Measurements from ENCODE around the gene SERPINI2. TPM values are rescaled to one million over a fixed set of nuclear protein-coding genes. Genes with fewer than 3 reads are reported as not detected.
A peak's percentile ranks its signal among the peaks of the same experiment; 100 is the strongest.
"Not testable (repeated sequence)": the region's sequence is repeated elsewhere in the genome, so short reads cannot be mapped to it uniquely, and the experiment has no call there.

Gene SERPINI2
- polyA plus RNA-seq, 3 donors = 0.95 to 2.9 (median 1.4) TPM

DNA sequence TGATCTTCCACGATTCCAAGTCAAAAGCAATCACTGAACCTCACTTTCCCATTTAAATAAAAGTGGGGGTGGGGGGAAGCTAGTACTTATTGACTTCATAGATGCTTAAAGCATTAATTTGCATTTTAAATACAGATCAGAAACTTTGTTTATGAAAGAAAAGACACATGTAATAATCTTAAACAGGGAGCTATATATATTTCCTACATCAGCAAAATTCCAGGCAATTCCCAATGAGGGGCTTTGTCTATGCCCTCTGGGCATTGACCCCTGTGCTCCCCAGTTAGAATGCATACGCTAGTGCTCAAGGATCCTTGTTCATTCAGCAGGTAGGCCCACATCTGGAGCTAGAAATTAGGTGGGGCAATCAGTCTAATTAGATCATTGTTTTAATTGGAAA, 20.0 kb downstream of the SERPINI2 start:
- DNase-seq (ENCODE audit: extremely low read depth in 1 of 11, low read depth in 9 of 11, low spot score in 4 of 11) = no peak

GRCh38 chr3:167451282-167451681, 22.6 kb downstream of the SERPINI2 start:
- no peak for DNase-seq (ENCODE audit: extremely low read depth in 1 of 11, low read depth in 9 of 11, low spot score in 4 of 11)

GRCh38 chr3:167450675-167451074, 23.2 kb downstream of the SERPINI2 start:
- DNase-seq (ENCODE audit: extremely low read depth in 1 of 11, low read depth in 9 of 11, low spot score in 4 of 11) = no peak

DNA sequence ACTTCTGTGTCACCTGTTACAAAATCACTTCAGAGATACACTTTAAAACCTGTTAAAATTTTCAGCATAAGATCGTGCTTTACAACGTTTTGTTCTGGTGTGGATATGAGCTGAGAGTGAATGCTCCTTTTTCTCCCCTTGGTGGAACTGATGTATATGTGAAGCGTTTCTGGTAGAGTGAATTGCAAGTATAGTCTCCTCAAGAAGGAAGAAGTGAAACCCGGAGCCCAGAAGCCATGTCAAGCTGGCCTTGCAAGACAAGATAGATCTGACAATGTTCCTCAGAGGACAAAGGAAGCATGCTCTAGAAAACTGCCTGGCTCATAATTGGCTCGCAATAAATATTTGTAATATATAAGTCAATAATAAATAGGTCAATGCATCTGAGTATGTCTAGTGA, 23.6 kb downstream of the SERPINI2 start:
- no peak for DNase-seq (ENCODE audit: extremely low read depth in 1 of 11, low read depth in 9 of 11, low spot score in 4 of 11)

DNA sequence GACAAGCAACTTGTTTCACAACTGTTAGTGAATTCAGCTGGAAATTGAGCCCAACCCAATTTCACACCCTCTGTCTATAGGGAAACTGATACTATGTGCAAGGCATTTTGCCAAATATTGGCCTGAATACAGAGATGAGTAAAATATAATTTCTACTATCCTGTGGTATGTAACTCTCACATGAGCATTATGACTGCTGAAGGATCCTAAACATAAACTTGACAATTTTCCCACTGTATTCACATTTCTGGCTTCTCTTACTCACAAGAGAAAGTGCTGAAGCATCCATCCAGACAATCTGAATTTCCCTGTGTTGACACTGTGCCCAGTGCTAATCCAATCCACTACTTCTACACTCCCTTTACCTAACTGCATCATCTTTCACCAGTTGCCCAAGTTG, 28.4 kb downstream of the SERPINI2 start:
- no peak for DNase-seq (ENCODE audit: extremely low read depth in 1 of 11, low read depth in 9 of 11, low spot score in 4 of 11)

DNA sequence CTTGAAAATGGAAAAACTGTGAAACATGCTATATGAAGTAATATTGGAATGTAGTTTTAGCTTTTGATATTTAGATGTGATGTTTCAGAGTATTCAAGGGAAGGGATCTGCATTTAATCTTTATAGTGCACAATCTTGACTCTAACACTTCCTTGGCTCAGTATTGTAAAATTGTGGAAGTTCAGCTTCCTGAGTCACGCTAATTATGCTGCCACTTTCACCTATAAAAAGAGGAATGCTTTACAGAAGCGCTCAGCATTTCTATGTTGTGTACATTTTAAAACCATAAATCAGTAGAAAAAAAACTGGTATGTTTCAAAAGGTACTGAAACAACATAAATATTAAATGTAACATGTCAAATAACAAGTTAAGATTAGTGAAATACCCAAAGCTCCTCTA, 32.6 kb downstream of the SERPINI2 start:
- DNase-seq (ENCODE audit: extremely low read depth in 1 of 11, low read depth in 9 of 11, low spot score in 4 of 11) = no peak

DNA sequence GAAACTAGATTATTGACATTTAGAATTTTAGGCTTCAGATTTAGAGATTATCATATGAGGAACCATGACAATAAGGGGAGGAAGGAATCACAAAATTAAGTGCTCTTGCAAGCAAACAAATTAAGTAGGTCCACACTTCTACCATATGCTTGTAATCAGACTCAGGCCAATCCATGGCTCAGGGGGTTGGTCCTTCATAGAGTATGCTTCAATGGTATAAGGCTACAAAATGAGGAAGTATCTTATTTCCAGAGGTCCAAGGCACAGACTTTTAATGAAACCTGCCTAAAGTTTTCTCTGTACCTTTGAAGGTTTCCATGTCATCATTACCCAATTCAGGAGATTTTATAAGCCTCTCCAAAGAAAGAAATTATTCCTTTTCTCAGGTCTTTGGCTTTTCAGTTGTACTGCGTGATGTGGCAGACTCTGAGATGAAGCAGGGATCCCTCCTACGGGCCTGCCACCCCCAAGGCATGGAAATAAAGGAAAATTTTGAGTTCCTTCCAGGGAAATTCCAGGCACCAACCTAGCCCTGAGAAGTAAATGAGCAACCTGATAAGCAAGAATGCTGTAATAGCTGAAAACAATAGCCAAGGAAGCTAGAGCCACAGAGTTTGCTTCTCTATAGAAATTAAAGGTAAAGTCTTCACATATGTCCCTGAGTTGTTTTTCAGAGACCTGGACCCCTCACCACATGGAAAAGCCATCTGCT, 36.3 kb downstream of the SERPINI2 start:
- DNase-seq (ENCODE audit: extremely low read depth in 1 of 11, low read depth in 9 of 11, low spot score in 4 of 11) = no peak

DNA sequence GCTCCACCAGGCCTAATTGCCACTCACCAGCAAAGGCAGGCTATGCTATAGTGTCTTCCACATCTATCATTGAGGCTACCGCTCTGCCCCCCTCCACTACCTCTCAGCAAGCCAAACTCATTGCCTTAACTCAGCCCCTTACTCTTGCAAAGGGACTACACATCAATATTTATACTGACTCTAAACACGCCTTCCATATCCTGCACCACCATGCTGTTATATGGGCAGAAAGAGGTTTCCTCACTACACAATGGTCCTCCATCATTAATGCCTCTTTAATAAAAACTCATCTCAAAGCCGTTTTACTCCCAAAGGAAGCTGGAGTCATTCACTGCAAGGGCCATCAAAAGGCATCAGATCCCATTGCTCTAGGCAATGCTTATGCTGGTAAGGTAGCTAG, 46.9 kb downstream of the SERPINI2 start:
- not testable (repeated sequence) for DNase-seq (ENCODE audit: extremely low read depth in 1 of 11, low read depth in 9 of 11, low spot score in 4 of 11)

GRCh38 chr3:167422396-167422795, 51.4 kb downstream of the SERPINI2 start:
- DNase-seq (ENCODE audit: extremely low read depth in 1 of 11, low read depth in 9 of 11, low spot score in 4 of 11) = not testable (repeated sequence)

DNA sequence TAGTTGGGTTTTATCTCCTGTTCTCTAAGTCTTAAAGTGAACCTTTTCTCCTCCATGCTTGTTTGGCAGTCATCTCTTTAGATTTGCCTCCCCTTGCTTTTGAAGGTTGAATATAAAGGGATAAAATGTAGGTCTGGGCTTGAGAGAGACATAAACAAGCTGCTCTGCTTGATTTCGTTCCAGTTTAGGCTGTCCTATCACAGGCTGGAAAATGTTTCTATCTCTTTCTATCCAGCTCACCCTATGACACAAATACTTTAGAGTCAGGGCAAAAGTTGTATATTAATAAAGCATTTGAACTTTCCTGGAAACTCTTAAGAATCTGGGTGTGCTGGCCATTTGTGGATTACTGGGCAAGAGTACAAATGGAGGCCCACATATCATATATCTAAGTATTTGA, 64.2 kb downstream of the SERPINI2 start:
- DNase-seq (ENCODE audit: extremely low read depth in 1 of 11, low read depth in 9 of 11, low spot score in 4 of 11) = peak in 2 of 11 donors; percentile 5 to 23

DNA sequence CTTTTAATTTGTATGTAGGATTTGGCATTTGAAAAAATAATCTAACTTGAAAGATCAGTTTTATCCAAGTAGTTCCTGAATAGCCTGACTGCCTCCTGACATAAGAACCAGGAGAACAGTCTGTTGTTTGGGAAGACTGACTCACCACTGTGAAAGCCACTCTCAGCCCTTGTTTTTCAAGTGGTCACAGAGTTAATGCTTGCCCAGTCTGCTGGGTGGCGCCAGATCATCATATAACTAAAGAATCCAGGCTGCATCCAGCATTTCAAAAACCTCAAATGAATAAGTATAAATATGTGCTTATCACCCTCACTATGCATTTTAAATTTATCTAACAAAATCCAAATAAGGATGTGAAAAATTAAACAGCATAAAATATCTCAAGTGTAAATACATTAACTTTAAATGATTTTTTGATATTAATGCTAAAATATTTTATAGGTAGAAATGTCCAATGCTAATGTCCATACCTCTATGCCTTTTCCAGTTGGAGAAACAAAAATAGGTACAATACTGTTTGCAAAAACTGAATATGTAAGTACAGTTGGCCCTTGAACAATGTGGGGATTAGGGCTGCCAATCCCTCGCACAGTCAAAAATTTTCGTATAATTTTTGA, 66.9 kb downstream of the SERPINI2 start:
- peak in 9 of 11 donors; percentile 5 to 28 (median 17) for DNase-seq (ENCODE audit: extremely low read depth in 1 of 11, low read depth in 9 of 11, low spot score in 4 of 11)

DNA sequence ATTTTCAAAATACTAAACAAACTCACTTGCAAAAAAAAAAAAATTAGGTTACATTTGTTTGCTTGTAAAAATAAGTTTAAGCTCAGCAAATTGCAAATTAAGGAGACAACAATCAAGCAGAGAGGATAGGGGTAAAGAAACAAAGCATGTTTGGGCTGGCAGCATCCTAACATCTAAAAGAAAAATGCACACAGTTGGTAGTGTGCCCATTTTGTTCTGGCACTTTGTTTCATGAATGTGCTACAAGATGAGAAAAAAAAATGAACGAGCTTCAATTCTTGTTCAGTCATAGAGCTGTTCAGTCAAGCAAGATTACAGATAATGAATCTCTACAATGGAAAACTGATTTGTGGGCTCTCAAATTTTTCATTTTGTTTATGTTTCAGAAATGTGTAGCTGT, 76.0 kb downstream of the SERPINI2 start:
- no peak for DNase-seq (ENCODE audit: extremely low read depth in 1 of 11, low read depth in 9 of 11, low spot score in 4 of 11)

- no peak for DNase-seq (ENCODE audit: extremely low read depth in 1 of 11, low read depth in 9 of 11, low spot score in 4 of 11)
Measured at GRCh38 chr3:167396075-167396474, 77.8 kb downstream of the SERPINI2 start.

- no peak for DNase-seq (ENCODE audit: extremely low read depth in 1 of 11, low read depth in 9 of 11, low spot score in 4 of 11)
Measured at GRCh38 chr3:167394003-167394402, 79.8 kb downstream of the SERPINI2 start.

Other genes with a start within 250 kb of the SERPINI2 start
- 1 to 10 TPM; 2.9 to 6.9 (median 3.8) TPM for gene ZBBX, start 93.7 kb downstream of the SERPINI2 start, polyA plus RNA-seq (ENCODE audit: insufficient read length in 3 of 3)
- 1 to 10 TPM; 1.2 to 2.8 (median 1.9) TPM for gene WDR49, start 179.9 kb upstream of the SERPINI2 start, polyA plus RNA-seq (ENCODE audit: insufficient read length in 3 of 3)

All from renal cortex interstitium (tissue), 11 donors.